ENCODE measurements around the gene SORCS3. TPM values are rescaled to one million over a fixed set of nuclear protein-coding genes. Genes with fewer than 3 reads are reported as not detected.
"Not testable (repeated sequence)": the region's sequence is repeated elsewhere in the genome, so short reads cannot be mapped to it uniquely, and the experiment has no call there.

The SORCS3 gene
- total and polyA plus RNA-seq, 11 donors = 0.03 to 0.19 (median 0.05) TPM; not detected in 8

GRCh38 chr10:104690959-104691358 is 49.9 kb downstream of the SORCS3 start:
- Histone ChIP-seq H3K4me1 (no peaks in the 10 kb centered on the region), H3K4me3 (no peak overlapping the region), H3K9me3 (no peaks in the 10 kb centered on the region), H3K36me3 (no peaks in the 10 kb centered on the region), H3K27ac (no peak overlapping the region), H3K27me3 (peaks cover 0 to 5% (median 0%) of the 10 kb centered on the region in 9 donors)
- ATAC-seq = no peak
- intact Hi-C loops (cut with DNase I) = no loop called here
- 58 to 70% (median 64%) methylated on average over 1 of the region's 1 CpG for WGBS, 4 donors
- no peak for DNase-seq
- TF ChIP-seq CTCF (IDR thresholded peaks at IDR 0.05) = no peak
- TF ChIP-seq POLR2A (IDR thresholded peaks at IDR 0.05) = no peak

- DNase-seq (no peak), ATAC-seq (no peak)
- 30 to 56% (median 40%) methylated on average over 1 of the region's 1 CpG for WGBS, 4 donors
- intact Hi-C loops (cut with DNase I) = no loop called here
- Histone ChIP-seq H3K9me3 (no peaks in the 10 kb centered on the region), H3K36me3 (no peaks in the 10 kb centered on the region), H3K27me3 (peaks cover 0 to 2% (median 0%) of the 10 kb centered on the region in 9 donors), H3K4me3 (no peak overlapping the region), H3K27ac (no peak overlapping the region), H3K4me1 (no peaks in the 10 kb centered on the region)
- TF ChIP-seq POLR2A (IDR thresholded peaks at IDR 0.05) (no peak), CTCF (IDR thresholded peaks at IDR 0.05) (no peak)
Measured at GRCh38 chr10:104694074-104694473, 53.0 kb downstream of the SORCS3 start.

- 85 to 90% (median 87%) methylated on average over 4 of the region's 4 CpGs for WGBS, 4 donors
- H3K4me3 ChIP-seq; H3K27me3 ChIP-seq; intact Hi-C loops (cut with DNase I); H3K27ac ChIP-seq; DNase-seq; H3K9me3 ChIP-seq; H3K36me3 ChIP-seq; ATAC-seq: not testable (repeated sequence)
- peaks cover 0 to 13% (median 1%) of the 10 kb centered on the region in 12 donors for H3K4me1 ChIP-seq
Measured at GRCh38 chr10:104703262-104703661, 62.2 kb downstream of the SORCS3 start.

- TF ChIP-seq POLR2A (IDR thresholded peaks at IDR 0.05) = no peak
- no peak for TF ChIP-seq CTCF (IDR thresholded peaks at IDR 0.05)
- no peak for DNase-seq
- no peak overlapping the region for H3K4me3 ChIP-seq
- no peaks in the 10 kb centered on the region for H3K9me3 ChIP-seq
- H3K27me3 ChIP-seq = no peaks in the 10 kb centered on the region
- no peaks in the 10 kb centered on the region for H3K36me3 ChIP-seq
- ATAC-seq = no peak
- no peak overlapping the region for H3K27ac ChIP-seq
- peaks cover 0 to 31% (median 4%) of the 10 kb centered on the region in 12 donors for H3K4me1 ChIP-seq
- 62 to 68% (median 64%) methylated on average over 4 of the region's 4 CpGs for WGBS, 4 donors
- intact Hi-C loops (cut with DNase I) = no loop called here
Measured at GRCh38 chr10:104706886-104707285, 65.8 kb downstream of the SORCS3 start.
